HCT116 (cell line): ENCODE measurements around the gene UTRN. TPM values are rescaled to one million over a fixed set of nuclear protein-coding genes. Genes with fewer than 3 reads are reported as not detected.

Source experiments
- ATAC-seq: fragments of 200-7000 bp; cut with Tn5 transposase; 2 replicates; pipeline ENCODE4 v1.9.1; 2020; ENCODE audit warnings: mild to moderate bottlenecking, moderate library complexity
- BruUV-seq: library from RNA; stranded (reverse); fragments of 400-500 nt; replicated peaks from 2 replicates; lab custom pipeline; 2021; lab: Mats Ljungman, UMichigan
- CTCF ChIA-PET: fragments of 300-600 bp; sonication (Branson Sonifier 250); formaldehyde crosslinking; loops from one replicate; lab custom pipeline; 2021; ENCODE audit warnings: antibody characterized with exemption; lab: Charles Lee
- POLR2A ChIA-PET: fragments of 300-600, 350-600 bp; sonication (Branson Sonifier 250); formaldehyde crosslinking; loops from one replicate; lab custom pipeline; 2021; ENCODE audit warnings: antibody characterized with exemption; lab: Charles Lee
- RAD21 ChIA-PET, 2 experiments: fragments of 300-600 bp; sonication (Branson Sonifier 250); formaldehyde crosslinking; loops; one replicate each; lab custom pipeline; 2023; ENCODE audit warnings: low total read pairs in 2 of 2; ENCODE audit not compliant: uncharacterized antibody in 2 of 2, unreplicated experiment in 2 of 2, low non-redundant PET in 1 of 2; lab: Charles Lee
- DNase-seq: peaks from one replicate; pipeline ENCODE4 v3.0.0-alpha.2; 2010; ENCODE audit warnings: low read depth, low spot score
- H2AFZ ChIP-seq: fragments of 200-600 bp; shearing (Covaris generic), sonication (generic); 2 replicates; pipeline ENCODE4 v1.6.1; 2017; ENCODE audit warnings: low read depth, mixed run types, mixed read lengths, antibody characterized with exemption, low read length; ENCODE audit not compliant: poor library complexity, severe bottlenecking
- H3K27ac ChIP-seq: 2 replicates; pipeline ENCODE4 v1.5.1; 2012; ENCODE audit warnings: low read depth, low read length
- H3K27me3 ChIP-seq: fragments of 200-600 bp; sonication (generic); 2 replicates; pipeline ENCODE4 v1.6.1; 2016; ENCODE audit warnings: mixed run types, low read length, mixed read lengths; ENCODE audit not compliant: insufficient read depth
- H3K36me3 ChIP-seq, 2 experiments: fragments of 200-500 bp in 1 of 2; fragments of 200-600 bp in 1 of 2; sonication (Bioruptor generic) in 1 of 2; sonication (generic) in 1 of 2; 2 replicates each; pipeline versions ENCODE4 v1.5.1 to v1.6.1; 2014 to 2016; ENCODE audit warnings: low read length in 2 of 2, inconsistent platforms in 1 of 2, mixed read lengths in 1 of 2, mixed run types in 1 of 2; ENCODE audit not compliant: insufficient read depth in 2 of 2, control insufficient read depth in 1 of 2
- H3K4me1 ChIP-seq, 2 experiments: fragments of 200-600 bp in 1 of 2; sonication (generic) in 1 of 2; 2 replicates each; pipeline versions ENCODE4 v1.5.1 to v1.6.1; 2012 to 2017; ENCODE audit warnings: low read length in 2 of 2, inconsistent platforms in 1 of 2, mild to moderate bottlenecking in 1 of 2, mixed read lengths in 1 of 2, mixed run types in 1 of 2, moderate library complexity in 1 of 2; ENCODE audit not compliant: insufficient read depth in 2 of 2, control insufficient read depth in 1 of 2
- H3K4me2 ChIP-seq: fragments of 200-600 bp; sonication (generic); 2 replicates; pipeline ENCODE4 v1.6.1; 2017; ENCODE audit warnings: mixed run types, low read length, mixed read lengths
- H3K4me3 ChIP-seq, 2 experiments: fragments of 200-600 bp in 1 of 2; sonication (generic) in 1 of 2; replicated peaks in 1 of 2; 2 replicates each; pipeline ENCODE4 v1.5.1; 2011 to 2016; ENCODE audit warnings: low read length in 2 of 2, control low read depth in 1 of 2, low read depth in 1 of 2, mild to moderate bottlenecking in 1 of 2, mixed read lengths in 1 of 2, mixed run types in 1 of 2
- H3K79me2 ChIP-seq: fragments of 200-600 bp; sonication (generic); 2 replicates; pipeline ENCODE4 v1.6.1; 2017; ENCODE audit warnings: mild to moderate bottlenecking, mixed run types, low read length, moderate library complexity, mixed read lengths; ENCODE audit not compliant: insufficient read depth
- H3K9ac ChIP-seq: fragments of 200-600 bp; sonication (generic); 2 replicates; pipeline ENCODE4 v1.6.1; 2016; ENCODE audit warnings: low read length, mixed read lengths
- H3K9me2 ChIP-seq: fragments of 200-600 bp; sonication (generic), shearing (Covaris generic); 2 replicates; pipeline ENCODE4 v1.6.1; 2017; ENCODE audit warnings: mixed run types, mild to moderate bottlenecking, moderate library complexity; ENCODE audit not compliant: insufficient read depth
- H3K9me3 ChIP-seq, 2 experiments: fragments of 200-500 bp in 1 of 2; fragments of 200-600 bp in 1 of 2; sonication (Bioruptor generic) in 1 of 2; sonication (generic) in 1 of 2; 2 replicates each; pipeline ENCODE4 v1.6.1; 2014 to 2017; ENCODE audit warnings: low read length in 2 of 2, mixed read lengths in 2 of 2, inconsistent platforms in 1 of 2, low read depth in 1 of 2, mild to moderate bottlenecking in 1 of 2, mixed run types in 1 of 2, moderate library complexity in 1 of 2; ENCODE audit not compliant: control insufficient read depth in 1 of 2, insufficient read depth in 1 of 2
- H4K20me1 ChIP-seq: fragments of 200-600 bp; sonication (generic), shearing (Covaris generic); 2 replicates; pipeline ENCODE4 v1.6.1; 2017; ENCODE audit warnings: mixed run types, mild to moderate bottlenecking, moderate library complexity; ENCODE audit not compliant: insufficient read depth
- ATF3 ChIP-seq: IDR thresholded peaks from 2 replicates; pipeline ENCODE4 v1.6.1; 2012
- EGR1 ChIP-seq: IDR thresholded peaks from 2 replicates; pipeline ENCODE4 v1.6.1; 2012; ENCODE audit warnings: low read depth
- ELF1 ChIP-seq: IDR thresholded peaks from 2 replicates; pipeline ENCODE4 v1.6.1; 2012; ENCODE audit warnings: low read depth, borderline replicate concordance
- EZH2phosphoT487 ChIP-seq: fragments of 200-600 bp; IDR thresholded peaks from 2 replicates; pipeline ENCODE4 v1.6.1; 2018; ENCODE audit warnings: antibody characterized with exemption, borderline replicate concordance
- FOSL1 ChIP-seq: IDR thresholded peaks from 2 replicates; pipeline ENCODE4 v1.6.1; 2012; ENCODE audit warnings: low read depth
- POLR2AphosphoS5 ChIP-seq: IDR thresholded peaks from 2 replicates; pipeline ENCODE4 v1.6.1; 2011; ENCODE audit warnings: mild to moderate bottlenecking, low read depth, low read length, moderate library complexity
- RAD21 ChIP-seq: IDR thresholded peaks from 2 replicates; pipeline ENCODE4 v1.6.1; 2012; ENCODE audit warnings: low read depth, mild to moderate bottlenecking
- SIN3A ChIP-seq: IDR thresholded peaks from 2 replicates; pipeline ENCODE4 v1.6.1; 2012; ENCODE audit warnings: low read depth
- SP1 ChIP-seq: IDR thresholded peaks from 2 replicates; pipeline ENCODE4 v1.6.1; 2012; ENCODE audit warnings: low read depth
- SRF ChIP-seq: IDR thresholded peaks from 2 replicates; pipeline ENCODE4 v1.6.1; 2012; ENCODE audit warnings: low read depth
- YY1 ChIP-seq: IDR thresholded peaks from 2 replicates; pipeline ENCODE4 v1.6.1; 2011; ENCODE audit warnings: low read length, low read depth, moderate library complexity, mild to moderate bottlenecking; ENCODE audit not compliant: insufficient replicate concordance; ENCODE audit errors: extremely low read depth
- ZBTB33 ChIP-seq: IDR thresholded peaks from 2 replicates; pipeline ENCODE4 v1.6.1; 2011; ENCODE audit warnings: mild to moderate bottlenecking, low read length, moderate library complexity; ENCODE audit not compliant: insufficient replicate concordance; ENCODE audit errors: extremely low read depth
- ZFX ChIP-seq: fragments of 450-650 bp; IDR thresholded peaks from 2 replicates; pipeline ENCODE4 v1.6.1; 2017
- ZNF274 ChIP-seq: fragments of 200-500 bp; sonication (Bioruptor generic); IDR thresholded peaks from 2 replicates; pipeline ENCODE4 v1.6.1; 2014; ENCODE audit warnings: mild to moderate bottlenecking, low read depth, low read length, inconsistent platforms
- intact Hi-C: fragments of 100-400 bp; cut with micrococcal nuclease; formaldehyde crosslinking; loops from 2 replicates; pipeline ENCODE4 v1.10.0; 2022
- total RNA-seq: library from RNA; stranded (reverse); gene quantifications from one replicate; pipeline ENCODE4 v1.2.1, GENCODE V29; 2021; ENCODE audit not compliant: unreplicated experiment
- TF ChIP-seq, protein P1 (sequence below), 3 experiments: fragments of 200-600 bp in 1 of 3; sonication (generic) in 1 of 3; IDR thresholded peaks in 2 of 3; conservative IDR thresholded peaks in 1 of 3; 2 replicates each; pipeline ENCODE4 v1.5.1; 2012 to 2017; ENCODE audit warnings: low read depth in 2 of 3, low read length in 2 of 3, antibody characterized with exemption in 1 of 3, borderline replicate concordance in 1 of 3, control low read depth in 1 of 3, mild to moderate bottlenecking in 1 of 3, mixed read lengths in 1 of 3, mixed run types in 1 of 3, moderate library complexity in 1 of 3; ENCODE audit not compliant: insufficient read depth in 1 of 3
- TF ChIP-seq, protein P2 (sequence below): IDR thresholded peaks from 2 replicates; pipeline ENCODE4 v1.6.1; 2012; ENCODE audit warnings: low read depth

Gene UTRN
- total RNA-seq, 1 experiment from 2014 or later, result 28.4 TPM

DNA sequence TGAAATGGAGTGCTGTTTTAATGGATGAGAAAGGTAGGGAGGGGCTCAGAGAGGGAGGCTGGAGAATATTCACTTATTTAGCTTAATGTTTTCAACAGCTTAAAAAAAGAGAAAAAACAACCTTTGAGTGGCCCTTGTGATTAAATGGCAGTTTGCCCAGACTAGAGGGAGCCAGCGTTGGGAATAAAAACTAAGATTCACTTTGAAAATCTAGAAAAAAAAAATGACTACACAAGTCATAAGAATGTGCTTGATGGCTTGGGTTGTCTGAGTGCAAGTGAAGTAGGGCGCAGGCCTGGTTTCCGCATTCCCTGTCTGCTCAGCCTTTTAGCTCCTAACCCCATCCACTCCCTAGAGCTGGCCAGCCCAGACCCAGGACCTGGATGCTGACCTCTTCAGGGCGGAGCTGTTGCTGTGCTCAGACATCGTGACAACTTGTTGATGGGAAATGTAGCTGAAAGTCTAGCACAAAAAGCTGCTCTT is 28.9 kb downstream of the UTRN start:
- Histone ChIP-seq H3K9me2 (no peaks in the 10 kb centered on the region), H3K36me3 (no peaks in the 10 kb centered on the region), H3K4me3 (no peak overlapping the region), H3K9ac (no peak overlapping the region), H4K20me1 (no peaks in the 10 kb centered on the region), H3K27me3 (no peaks in the 10 kb centered on the region), H3K27ac (no peak overlapping the region), H3K4me2 (no peak overlapping the region), H3K9me3 (no peaks in the 10 kb centered on the region), H3K4me1 (peaks cover 0 to 6% of the 10 kb centered on the region in 2 experiments; a peak in 1 of 4 replicates)
- CTCF ChIA-PET, result no interaction called here
- POLR2A ChIA-PET, result no interaction called here
- intact Hi-C loops, result no loop called here
- no peak for DNase-seq
- BruUV-seq, result no TSS peak
- RAD21 ChIA-PET, result no interaction called here
- TF ChIP-seq YY1, result no peak
- TF ChIP-seq RAD21, result no peak
- no peak for TF ChIP-seq EGR1
- TF ChIP-seq, protein P1, sequence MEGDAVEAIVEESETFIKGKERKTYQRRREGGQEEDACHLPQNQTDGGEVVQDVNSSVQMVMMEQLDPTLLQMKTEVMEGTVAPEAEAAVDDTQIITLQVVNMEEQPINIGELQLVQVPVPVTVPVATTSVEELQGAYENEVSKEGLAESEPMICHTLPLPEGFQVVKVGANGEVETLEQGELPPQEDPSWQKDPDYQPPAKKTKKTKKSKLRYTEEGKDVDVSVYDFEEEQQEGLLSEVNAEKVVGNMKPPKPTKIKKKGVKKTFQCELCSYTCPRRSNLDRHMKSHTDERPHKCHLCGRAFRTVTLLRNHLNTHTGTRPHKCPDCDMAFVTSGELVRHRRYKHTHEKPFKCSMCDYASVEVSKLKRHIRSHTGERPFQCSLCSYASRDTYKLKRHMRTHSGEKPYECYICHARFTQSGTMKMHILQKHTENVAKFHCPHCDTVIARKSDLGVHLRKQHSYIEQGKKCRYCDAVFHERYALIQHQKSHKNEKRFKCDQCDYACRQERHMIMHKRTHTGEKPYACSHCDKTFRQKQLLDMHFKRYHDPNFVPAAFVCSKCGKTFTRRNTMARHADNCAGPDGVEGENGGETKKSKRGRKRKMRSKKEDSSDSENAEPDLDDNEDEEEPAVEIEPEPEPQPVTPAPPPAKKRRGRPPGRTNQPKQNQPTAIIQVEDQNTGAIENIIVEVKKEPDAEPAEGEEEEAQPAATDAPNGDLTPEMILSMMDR (IDR thresholded peaks at IDR 0.05 in 2 of 3, conservative IDR thresholded peaks at IDR 0.05 in 1 of 3; ENCODE audit: borderline replicate concordance in 1 of 3, insufficient read depth in 1 of 3, low read depth in 2 of 3, low read length in 2 of 3), result no peak
- no peak for TF ChIP-seq ZBTB33
- no peak for TF ChIP-seq EZH2phosphoT487
- TF ChIP-seq ATF3, result no peak
- TF ChIP-seq, protein P2, sequence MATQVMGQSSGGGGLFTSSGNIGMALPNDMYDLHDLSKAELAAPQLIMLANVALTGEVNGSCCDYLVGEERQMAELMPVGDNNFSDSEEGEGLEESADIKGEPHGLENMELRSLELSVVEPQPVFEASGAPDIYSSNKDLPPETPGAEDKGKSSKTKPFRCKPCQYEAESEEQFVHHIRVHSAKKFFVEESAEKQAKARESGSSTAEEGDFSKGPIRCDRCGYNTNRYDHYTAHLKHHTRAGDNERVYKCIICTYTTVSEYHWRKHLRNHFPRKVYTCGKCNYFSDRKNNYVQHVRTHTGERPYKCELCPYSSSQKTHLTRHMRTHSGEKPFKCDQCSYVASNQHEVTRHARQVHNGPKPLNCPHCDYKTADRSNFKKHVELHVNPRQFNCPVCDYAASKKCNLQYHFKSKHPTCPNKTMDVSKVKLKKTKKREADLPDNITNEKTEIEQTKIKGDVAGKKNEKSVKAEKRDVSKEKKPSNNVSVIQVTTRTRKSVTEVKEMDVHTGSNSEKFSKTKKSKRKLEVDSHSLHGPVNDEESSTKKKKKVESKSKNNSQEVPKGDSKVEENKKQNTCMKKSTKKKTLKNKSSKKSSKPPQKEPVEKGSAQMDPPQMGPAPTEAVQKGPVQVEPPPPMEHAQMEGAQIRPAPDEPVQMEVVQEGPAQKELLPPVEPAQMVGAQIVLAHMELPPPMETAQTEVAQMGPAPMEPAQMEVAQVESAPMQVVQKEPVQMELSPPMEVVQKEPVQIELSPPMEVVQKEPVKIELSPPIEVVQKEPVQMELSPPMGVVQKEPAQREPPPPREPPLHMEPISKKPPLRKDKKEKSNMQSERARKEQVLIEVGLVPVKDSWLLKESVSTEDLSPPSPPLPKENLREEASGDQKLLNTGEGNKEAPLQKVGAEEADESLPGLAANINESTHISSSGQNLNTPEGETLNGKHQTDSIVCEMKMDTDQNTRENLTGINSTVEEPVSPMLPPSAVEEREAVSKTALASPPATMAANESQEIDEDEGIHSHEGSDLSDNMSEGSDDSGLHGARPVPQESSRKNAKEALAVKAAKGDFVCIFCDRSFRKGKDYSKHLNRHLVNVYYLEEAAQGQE, result no peak
- no peak for TF ChIP-seq FOSL1
- no peak for TF ChIP-seq ZNF274
- TF ChIP-seq SIN3A, result no peak
- TF ChIP-seq SP1, result no peak
- TF ChIP-seq ELF1, result no peak
- TF ChIP-seq ZFX, result no peak
- TF ChIP-seq POLR2AphosphoS5, result no peak
- no peak for TF ChIP-seq SRF
- TF ChIP-seq, all 23 proteins: peak for 0
- Histone ChIP-seq H2AFZ (no peak overlapping the region), H3K79me2 (no peaks in the 10 kb centered on the region)
- no peak for ATAC-seq
